ENCODE data around the gene VPS37D.
"Not testable (repeated sequence)": the region's sequence is repeated elsewhere in the genome, so short reads cannot be mapped to it uniquely, and the experiment has no call there.

VPS37D gene

DNA sequence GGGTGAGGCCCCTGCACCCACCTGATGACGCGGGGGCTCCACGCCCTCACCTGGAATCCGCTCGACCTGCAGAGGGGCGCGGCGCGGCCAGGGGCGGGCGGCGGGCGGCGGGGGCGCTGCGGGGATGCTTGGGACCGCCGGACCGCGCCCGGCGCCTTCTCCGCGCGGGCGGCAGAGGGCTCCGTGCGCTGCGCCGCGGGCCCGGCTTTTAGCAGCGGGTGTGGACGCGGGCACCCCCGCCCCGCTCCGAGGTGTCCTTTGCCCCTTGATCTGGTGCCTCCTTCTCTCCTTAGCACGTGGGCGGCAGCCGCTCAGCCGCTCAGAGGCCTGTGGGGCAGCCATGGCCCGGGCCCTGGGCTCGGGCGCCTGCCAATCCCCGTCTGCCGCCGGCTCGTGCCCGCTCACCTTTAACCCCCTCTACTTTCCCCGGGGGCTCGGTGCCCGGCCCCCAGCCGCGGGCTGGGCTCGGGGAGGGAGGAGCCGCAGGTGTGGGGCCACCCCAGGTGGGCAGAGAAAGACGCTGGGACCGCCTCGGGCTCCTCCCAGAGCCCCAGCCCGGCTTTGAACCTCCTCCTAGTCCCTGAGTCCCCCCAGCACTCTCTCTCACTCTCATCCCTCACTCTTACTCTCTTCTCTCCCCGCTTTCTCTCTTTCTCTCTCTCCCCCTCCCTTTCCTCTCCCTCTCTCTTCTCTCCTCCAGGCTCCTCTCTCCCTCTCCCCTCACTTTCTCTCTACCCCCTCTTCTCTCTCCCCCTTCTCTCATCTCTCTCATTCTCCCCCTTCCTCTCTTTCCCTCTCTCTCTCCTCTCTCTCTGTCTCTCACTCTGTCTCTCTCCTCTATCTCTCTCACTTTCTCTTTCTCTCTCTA is 19.7 kb upstream of the VPS37D start:
- Histone ChIP-seq H3K4me1 (ENCODE audit: control insufficient read depth in 1 of 2, insufficient read depth in 1 of 2, low read depth in 1 of 2, low read length in 1 of 2) (no peaks in the 10 kb centered on the region), H3K27me3 (peaks cover 95% of the 10 kb centered on the region), H3K27ac (no peak overlapping the region), H3K4me3 (ENCODE audit: low read depth in 1 of 2, low read length in 1 of 2) (no peak overlapping the region), H3K9me3 (no peaks in the 10 kb centered on the region), H3K36me3 (no peaks in the 10 kb centered on the region)
- TF ChIP-seq, protein P1, sequence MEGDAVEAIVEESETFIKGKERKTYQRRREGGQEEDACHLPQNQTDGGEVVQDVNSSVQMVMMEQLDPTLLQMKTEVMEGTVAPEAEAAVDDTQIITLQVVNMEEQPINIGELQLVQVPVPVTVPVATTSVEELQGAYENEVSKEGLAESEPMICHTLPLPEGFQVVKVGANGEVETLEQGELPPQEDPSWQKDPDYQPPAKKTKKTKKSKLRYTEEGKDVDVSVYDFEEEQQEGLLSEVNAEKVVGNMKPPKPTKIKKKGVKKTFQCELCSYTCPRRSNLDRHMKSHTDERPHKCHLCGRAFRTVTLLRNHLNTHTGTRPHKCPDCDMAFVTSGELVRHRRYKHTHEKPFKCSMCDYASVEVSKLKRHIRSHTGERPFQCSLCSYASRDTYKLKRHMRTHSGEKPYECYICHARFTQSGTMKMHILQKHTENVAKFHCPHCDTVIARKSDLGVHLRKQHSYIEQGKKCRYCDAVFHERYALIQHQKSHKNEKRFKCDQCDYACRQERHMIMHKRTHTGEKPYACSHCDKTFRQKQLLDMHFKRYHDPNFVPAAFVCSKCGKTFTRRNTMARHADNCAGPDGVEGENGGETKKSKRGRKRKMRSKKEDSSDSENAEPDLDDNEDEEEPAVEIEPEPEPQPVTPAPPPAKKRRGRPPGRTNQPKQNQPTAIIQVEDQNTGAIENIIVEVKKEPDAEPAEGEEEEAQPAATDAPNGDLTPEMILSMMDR (IDR thresholded peaks at IDR 0.05), result no peak

DNA sequence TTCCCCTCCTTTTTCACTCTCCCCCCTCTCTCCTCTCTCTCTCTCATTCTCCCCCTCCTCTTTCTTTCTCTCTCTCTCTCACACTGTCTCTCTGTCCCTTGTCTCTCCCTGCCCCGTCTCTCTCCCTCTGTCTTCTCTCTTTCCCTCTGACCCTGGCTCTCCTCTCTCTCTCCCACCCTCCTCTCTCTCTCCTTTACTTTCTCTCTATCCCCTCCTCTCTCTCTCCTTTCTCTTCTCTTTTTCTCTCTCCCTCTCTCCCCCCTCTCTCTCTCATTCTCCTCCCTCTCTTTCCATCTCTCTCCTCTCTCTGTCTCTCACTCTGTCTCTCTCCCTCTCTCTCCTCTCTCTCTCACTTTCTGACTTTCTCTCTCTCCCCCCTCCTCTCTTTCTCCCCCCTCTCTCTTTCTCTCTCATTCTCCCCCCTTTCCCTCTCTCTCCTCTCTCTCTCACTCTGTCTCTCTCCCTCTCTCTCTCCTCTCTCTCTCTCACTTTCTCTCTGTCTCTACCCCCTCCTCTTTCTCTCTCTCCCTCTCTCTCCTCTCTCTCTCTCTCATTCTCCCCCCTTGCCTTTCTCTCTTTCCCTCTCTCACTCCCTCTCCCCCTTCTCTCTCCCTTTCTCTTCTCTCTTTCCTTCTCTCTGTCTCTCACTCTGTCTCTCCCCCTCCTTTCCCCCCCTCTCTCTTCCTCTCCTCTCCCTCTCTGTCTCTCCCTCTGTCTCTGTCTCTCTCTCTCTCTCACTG is 18.9 kb upstream of the VPS37D start:
- Histone ChIP-seq H3K27me3 (peaks cover 98% of the 10 kb centered on the region), H3K4me3 (ENCODE audit: low read depth in 1 of 2, low read length in 1 of 2) (no peak overlapping the region), H3K36me3 (no peaks in the 10 kb centered on the region), H3K4me1 (ENCODE audit: control insufficient read depth in 1 of 2, insufficient read depth in 1 of 2, low read depth in 1 of 2, low read length in 1 of 2) (no peaks in the 10 kb centered on the region), H3K9me3 (no peaks in the 10 kb centered on the region), H3K27ac (no peak overlapping the region)
- TF ChIP-seq, protein P1 (IDR thresholded peaks at IDR 0.05), result no peak

DNA sequence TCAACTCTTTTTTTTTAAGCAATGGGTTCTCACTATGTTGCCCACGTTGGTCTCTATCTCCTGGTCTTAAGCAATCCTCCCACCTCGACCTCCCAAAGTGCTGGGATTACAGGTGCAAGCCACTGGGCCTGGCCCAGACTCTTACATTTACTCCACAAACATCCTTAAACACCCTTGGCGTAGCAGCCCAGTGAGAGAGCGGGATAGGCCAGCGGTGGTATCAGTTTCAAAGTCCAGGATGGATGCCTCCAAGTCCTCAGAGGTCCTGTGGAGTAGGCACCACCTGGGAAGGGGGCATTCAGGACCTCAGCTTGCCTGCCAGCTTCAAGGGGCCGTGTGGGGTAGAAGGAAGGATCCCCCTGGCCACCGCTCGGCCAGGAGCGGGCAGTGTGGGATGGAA is 18.1 kb upstream of the VPS37D start:
- no peaks in the 10 kb centered on the region for H3K4me1 ChIP-seq (ENCODE audit: control insufficient read depth in 1 of 2, insufficient read depth in 1 of 2, low read depth in 1 of 2, low read length in 1 of 2)
- peaks cover 91% of the 10 kb centered on the region for H3K27me3 ChIP-seq
- H3K36me3 ChIP-seq, result no peaks in the 10 kb centered on the region
- no peaks in the 10 kb centered on the region for H3K9me3 ChIP-seq
- no peak overlapping the region for H3K4me3 ChIP-seq (ENCODE audit: low read depth in 1 of 2, low read length in 1 of 2)
- TF ChIP-seq, protein P1 (IDR thresholded peaks at IDR 0.05), result no peak
- H3K27ac ChIP-seq, result no peak overlapping the region

DNA sequence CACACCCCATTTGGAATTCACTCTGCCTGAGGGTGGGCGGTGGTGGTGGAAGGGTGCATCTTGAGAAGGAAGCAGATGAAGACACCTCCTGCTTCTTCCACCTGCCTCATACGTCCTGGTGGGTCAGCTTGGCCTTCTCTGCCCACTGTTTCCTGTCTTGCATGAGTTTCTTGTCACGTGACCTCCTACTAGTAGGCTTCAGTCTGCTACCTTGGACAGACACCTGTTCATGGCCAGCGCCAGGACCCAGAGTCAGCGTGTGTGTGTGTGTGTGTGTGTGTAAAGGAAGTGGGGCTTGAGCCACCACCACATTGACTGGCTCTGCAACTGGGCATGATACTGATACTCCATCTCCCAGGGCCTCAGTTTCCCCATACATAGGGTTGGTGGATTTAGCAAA is 17.1 kb upstream of the VPS37D start:
- Histone ChIP-seq H3K9me3 (no peaks in the 10 kb centered on the region), H3K4me3 (ENCODE audit: low read depth in 1 of 2, low read length in 1 of 2) (no peak overlapping the region), H3K36me3 (no peaks in the 10 kb centered on the region), H3K27me3 (peaks cover 81% of the 10 kb centered on the region), H3K4me1 (ENCODE audit: control insufficient read depth in 1 of 2, insufficient read depth in 1 of 2, low read depth in 1 of 2, low read length in 1 of 2) (no peaks in the 10 kb centered on the region), H3K27ac (no peak overlapping the region)
- TF ChIP-seq, protein P1 (IDR thresholded peaks at IDR 0.05), result no peak

DNA sequence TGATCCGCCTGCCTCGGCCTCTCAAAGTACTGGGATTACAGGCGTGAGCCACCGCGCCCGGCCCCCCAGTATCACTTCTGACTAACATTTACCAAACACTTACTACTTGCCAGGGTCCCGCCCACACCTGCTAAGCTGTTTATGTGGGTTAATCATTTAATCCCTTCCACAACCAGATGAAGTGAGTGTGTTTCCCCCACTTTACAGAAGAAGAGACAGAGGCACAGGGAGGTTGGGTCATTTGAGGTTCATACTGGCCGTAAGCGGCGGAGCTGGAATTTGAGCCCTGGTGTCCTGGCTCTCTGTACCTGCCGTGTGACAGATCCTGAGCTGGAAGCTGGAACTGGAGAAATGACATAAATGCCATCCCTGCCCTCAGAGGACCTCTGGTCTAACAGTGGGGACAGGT is 15.1 kb upstream of the VPS37D start:
- H3K4me1 ChIP-seq (ENCODE audit: control insufficient read depth in 1 of 2, insufficient read depth in 1 of 2, low read depth in 1 of 2, low read length in 1 of 2), result no peaks in the 10 kb centered on the region
- no peak overlapping the region for H3K4me3 ChIP-seq (ENCODE audit: low read depth in 1 of 2, low read length in 1 of 2)
- H3K27me3 ChIP-seq, result peaks cover 61% of the 10 kb centered on the region
- no peaks in the 10 kb centered on the region for H3K36me3 ChIP-seq
- TF ChIP-seq, protein P1 (IDR thresholded peaks at IDR 0.05), result no peak
- no peak overlapping the region for H3K27ac ChIP-seq
- H3K9me3 ChIP-seq, result no peaks in the 10 kb centered on the region

DNA sequence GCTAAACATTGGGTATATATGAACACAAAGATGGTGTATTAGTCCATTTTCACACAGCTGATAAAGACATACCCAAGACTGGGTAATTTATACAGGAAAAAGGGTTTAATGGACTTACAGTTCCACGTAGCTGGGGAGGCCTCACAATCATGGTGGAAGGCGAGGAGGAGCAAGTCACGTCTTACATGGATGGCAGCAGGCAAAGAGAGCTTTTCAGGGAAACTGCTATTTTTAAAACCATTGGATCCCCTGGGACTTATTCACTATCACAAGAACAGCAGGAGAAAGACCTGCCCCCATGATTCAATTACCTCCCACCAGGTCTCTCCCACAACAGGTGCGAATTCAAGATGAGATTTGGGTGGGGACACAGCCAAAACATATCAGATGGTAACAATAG is 12.3 kb upstream of the VPS37D start:
- H3K4me1 ChIP-seq (ENCODE audit: control insufficient read depth in 1 of 2, insufficient read depth in 1 of 2, low read depth in 1 of 2, low read length in 1 of 2); H3K36me3 ChIP-seq; H3K9me3 ChIP-seq; H3K4me3 ChIP-seq (ENCODE audit: low read depth in 1 of 2, low read length in 1 of 2); H3K27ac ChIP-seq: not testable (repeated sequence)
- H3K27me3 ChIP-seq, result peaks cover 35% of the 10 kb centered on the region

Measured in neutrophil (primary cell).